GM12878 (cell line): Measurements from ENCODE around the gene CORO1C. TPM values are rescaled to one million over a fixed set of nuclear protein-coding genes. Genes with fewer than 3 reads are reported as not detected.

Experiments
- ATAC-seq: fragments of 200-7000 bp; cut with Tn5 transposase; 3 replicates; pipeline ENCODE4 v1.9.1; 2020; ENCODE audit warnings: mild to moderate bottlenecking, moderate library complexity
- BruUV-seq: library from RNA; stranded (reverse); fragments of 400-500 nt; replicated peaks from 2 replicates; lab custom pipeline; 2021; lab: Mats Ljungman, UMichigan
- CTCF ChIA-PET: fragments of 300-600 bp; sonication (Branson Sonifier 250); formaldehyde crosslinking; extraction: SDS; loops from one replicate; lab custom pipeline; 2021; ENCODE audit warnings: inconsistent platforms; lab: Yijun Ruan, JAX
- POLR2A ChIA-PET: fragments of 350-600 bp; formaldehyde crosslinking; extraction: SDS; loops from one replicate; lab custom pipeline; 2021; ENCODE audit warnings: inconsistent platforms; lab: Charles Lee
- RAD21 ChIA-PET: fragments of 300-600 bp; sonication (Branson Sonifier 250); formaldehyde crosslinking; loops from one replicate; lab custom pipeline; 2023; ENCODE audit warnings: antibody characterized with exemption; ENCODE audit not compliant: unreplicated experiment; lab: Charles Lee
- SMC1A ChIA-PET: fragments of 300-600 bp; sonication (Branson Sonifier 250); formaldehyde crosslinking; loops from one replicate; lab custom pipeline; 2023; ENCODE audit not compliant: unreplicated experiment, uncharacterized antibody; lab: Charles Lee
- DNase-seq: peaks from one replicate; pipeline ENCODE4 v3.0.0-alpha.2; 2011; ENCODE audit warnings: low read depth, low spot score
- FAIRE-seq: peaks from 3 replicates; lab custom pipeline; 2011; peaks lifted over from hg19 to GRCh38; lab: Jason Lieb, UNC
- H2AFZ ChIP-seq: 2 replicates; pipeline ENCODE4 v1.6.0; 2011; ENCODE audit warnings: low read depth, low read length, control low read depth; ENCODE audit not compliant: control insufficient read depth
- H3K27ac ChIP-seq: 2 replicates; pipeline ENCODE4 v1.5.1; 2011; ENCODE audit warnings: control low read depth; ENCODE audit not compliant: control insufficient read depth, insufficient read depth
- H3K27me3 ChIP-seq, 2 experiments: replicated peaks in 1 of 2; 2 replicates each; pipeline versions ENCODE4 v1.6.0 to v1.6.1; 2011; ENCODE audit warnings: low read length in 1 of 2; ENCODE audit not compliant: control insufficient read depth in 2 of 2, insufficient read depth in 2 of 2
- H3K36me3 ChIP-seq, 2 experiments: 2 replicates each; pipeline ENCODE4 v1.5.1; 2011; ENCODE audit warnings: low read length in 1 of 2; ENCODE audit not compliant: control insufficient read depth in 2 of 2, insufficient read depth in 2 of 2
- H3K4me1 ChIP-seq: 2 replicates; pipeline ENCODE4 v1.6.1; 2011; ENCODE audit warnings: mild to moderate bottlenecking, low read length, moderate library complexity, mixed read lengths; ENCODE audit not compliant: control insufficient read depth, insufficient read depth
- H3K4me2 ChIP-seq: 2 replicates; pipeline ENCODE4 v1.6.0; 2011; ENCODE audit warnings: control low read depth; ENCODE audit not compliant: control insufficient read depth, insufficient read depth
- H3K4me3 ChIP-seq: fragments of 200-600 bp; sonication (generic); 2 replicates; pipeline ENCODE4 v1.5.1; 2016
- H3K79me2 ChIP-seq: 2 replicates; pipeline ENCODE4 v1.6.0; 2011; ENCODE audit warnings: low read length; ENCODE audit not compliant: control insufficient read depth, insufficient read depth
- H3K9ac ChIP-seq: 2 replicates; pipeline ENCODE4 v1.8.0; 2011; ENCODE audit warnings: low read length, control low read depth, mixed read lengths; ENCODE audit not compliant: control insufficient read depth, insufficient read depth
- H3K9me3 ChIP-seq: replicated peaks from 3 replicates; pipeline ENCODE4 v1.5.1; 2011; ENCODE audit warnings: mild to moderate bottlenecking, low read length; ENCODE audit not compliant: control insufficient read depth, insufficient read depth
- H4K20me1 ChIP-seq: 2 replicates; pipeline ENCODE4 v1.6.0; 2011; ENCODE audit not compliant: control insufficient read depth, insufficient read depth
- E2F4 ChIP-seq: IDR thresholded peaks from 2 replicates; pipeline ENCODE4 v1.6.1; 2012; ENCODE audit warnings: low read depth, low read length, improper control_type of control experiment
- WGBS: methylation state at CpG from one replicate; pipeline ENCODE4 v1.1.6; 2016; ENCODE audit warnings: low lambda C conversion rate; ENCODE audit not compliant: insufficient replicate concordance, insufficient coverage; ENCODE audit errors: missing lambda C conversion rate; 5-methylcytosine and 5-hydroxymethylcytosine counted together
- in situ Hi-C: fragments of 300-500 bp; cut with MboI; formaldehyde crosslinking; loops from 9 replicates; pipeline ENCODE4 v1.14.3; 2018; ENCODE audit warnings: mixed read lengths
- intact Hi-C: fragments of 100-400 bp; cut with micrococcal nuclease; formaldehyde crosslinking; loops from one replicate; pipeline ENCODE4 v1.14.2; 2022; ENCODE audit not compliant: unreplicated experiment
- polyA plus RNA-seq, 11 experiments: library from polyadenylated mRNA; depleted of rRNA in 4 of 11; unstranded in 6 of 11; stranded (reverse) in 5 of 11; fragments of >200 nt; fragmentation: Nextera tagmentation in 4 of 11; fragmentation: Illumina TruSeq in 1 of 11; extraction: Ambion mirVana in 4 of 11; extraction: Trizol in 1 of 11; gene quantifications; 1 replicate in 1 of 11; 2 replicates in 10 of 11; pipeline versions ENCODE4 v1.2.1 to v1.2.3, GENCODE V29; 2011 to 2016; ENCODE audit warnings: inconsistent platforms in 2 of 11, missing spikeins in 2 of 11, low read depth in 1 of 11
- total RNA-seq, 4 experiments: library from RNA; depleted of rRNA in 3 of 4; stranded (reverse); fragments of >200 nt in 3 of 4; fragmentation: Illumina TruSeq in 1 of 4; extraction: Trizol in 1 of 4; gene quantifications; 2 replicates each; pipeline versions ENCODE4 v1.2.1 to v1.2.3, GENCODE V29; 2013 to 2021

The CORO1C gene
- total and polyA plus RNA-seq, 10 of the 15 experiments (the other 5 are each of a cell fraction or from before 2014, with no cell fraction given): 52.7 to 254 (median 171) TPM

GRCh38 chr12:108665608-108666202, 65.6 kb downstream of the CORO1C start:
- no peak for ATAC-seq
- Histone ChIP-seq H4K20me1 (no peaks in the 10 kb centered on the region), H3K9ac (peak overlapping the region; percentile 65), H3K4me1 (peaks cover 51% of the 10 kb centered on the region), H3K36me3 (peaks cover 6 to 17% of the 10 kb centered on the region in 2 experiments), H3K27me3 (no peaks in the 10 kb centered on the region), H2AFZ (no peak overlapping the region), H3K4me2 (peak overlapping the region; percentile 92), H3K4me3 (no peak overlapping the region), H3K9me3 (no peaks in the 10 kb centered on the region; the same call in 1 of the 3 replicates), H3K27ac (peak overlapping the region; percentile 96), H3K79me2 (peaks cover 65% of the 10 kb centered on the region)
- DNase-seq: no peak
- FAIRE-seq: no peak
- ChIA-PET SMC1A (interaction anchor here (0.6 to 11.9 kb wide), 52 partner anchors 9 to 429 kb away, joined by 3 to 293 read pairs (median 8); partner anchors contain the start of genes CORO1C, SELPLG and SSH1), RAD21 (interaction anchor here (0.8 to 8.8 kb wide), 31 partner anchors 12 to 430 kb away, joined by 3 to 221 read pairs (median 10); partner anchors contain the start of genes ALKBH2, CORO1C, ISCU and SELPLG), POLR2A (interaction anchor here (0.8 to 3.2 kb wide), 11 partner anchors 20 to 192 kb away, joined by 3 to 13 read pairs (median 7); partner anchors contain the start of gene SSH1), CTCF (interaction anchor here (0.7 to 11.0 kb wide), 49 partner anchors 8 to 428 kb away, joined by 3 to 252 read pairs (median 7); partner anchors contain the start of genes ALKBH2, ISCU, SELPLG and SSH1)
- in situ Hi-C loops: loop anchor here (10.0 kb wide), 1 partner anchor 429 kb away; the partner anchor contains the start of genes ALKBH2 and UNG
- no TSS peak for BruUV-seq
- intact Hi-C loops: loop anchor here (1.0 to 2.0 kb wide), 4 partner anchors 29 to 285 kb away; partner anchors contain the start of gene CORO1C
- TF ChIP-seq E2F4: no peak
- 86% methylated on average over 6 of the region's 6 CpGs for WGBS
